ENCODE measurements around the gene CFAP141. TPM values are rescaled to one million over a fixed set of nuclear protein-coding genes. Genes with fewer than 3 reads are reported as not detected.
"Not testable (repeated sequence)": the region's sequence is repeated elsewhere in the genome, so short reads cannot be mapped to it uniquely, and the experiment has no call there.

CFAP141 gene
- polyA plus RNA-seq (2012; ENCODE audit: missing spikeins), result not detected

DNA sequence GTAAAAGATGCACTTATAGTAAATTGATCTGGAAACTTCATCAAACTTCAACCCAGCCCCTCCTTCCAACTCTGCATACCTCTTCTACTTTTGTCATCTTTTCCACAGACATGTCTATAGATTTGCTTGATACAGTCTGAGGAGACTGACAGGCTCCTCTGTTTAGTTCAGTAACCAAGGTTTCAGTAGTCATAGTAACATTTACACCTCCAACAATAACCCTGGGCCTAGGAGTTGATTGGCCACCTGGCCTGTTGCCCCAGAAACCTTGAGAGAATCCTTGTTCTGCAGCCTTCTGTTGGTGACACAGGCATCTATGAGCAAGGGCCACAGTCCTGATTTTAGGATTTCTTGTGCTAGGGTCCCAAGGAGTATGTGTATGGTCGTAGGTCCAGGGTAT is at the start of gene CFAP141:
Gene CFAP141, minus strand, starts transcription at position 138 of the 400 bp plus-strand sequence. Its CDS starts 26 bp downstream, at position 112.
- DNase-seq (ENCODE audit: insufficient read length) (no peak), FAIRE-seq (no peak)
- TF ChIP-seq POLR2A (IDR thresholded peaks at IDR 0.05; ENCODE audit: low read depth, low read length) (no peak), TAF1 (IDR thresholded peaks at IDR 0.05; ENCODE audit: borderline replicate concordance, low read depth, low read length) (no peak), POLR2AphosphoS5 (IDR thresholded peaks at IDR 0.05; ENCODE audit: low read depth, low read length) (no peak)

DNA sequence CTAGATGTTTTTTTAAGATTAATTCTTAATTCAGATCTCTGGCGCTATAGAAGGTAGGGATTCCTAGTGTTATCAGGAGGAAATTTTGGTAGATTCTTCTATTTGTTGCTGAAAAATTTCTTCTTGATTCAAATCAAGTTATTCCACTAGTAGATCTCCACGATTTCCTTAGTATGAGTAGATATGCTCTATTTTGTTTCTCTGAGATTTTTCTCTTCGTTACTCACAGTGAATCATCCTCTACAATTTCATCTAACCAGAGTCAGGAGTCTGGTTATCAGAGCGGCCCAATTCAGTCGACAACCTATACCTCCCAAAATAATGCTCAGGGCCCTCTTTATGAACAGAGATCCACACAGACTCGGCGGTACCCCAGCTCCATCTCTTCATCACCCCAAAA is 47.5 kb upstream of the CFAP141 start:
- FAIRE-seq, result no peak
- no peak for TF ChIP-seq TAF1 (IDR thresholded peaks at IDR 0.05; ENCODE audit: borderline replicate concordance, low read depth, low read length)
- TF ChIP-seq POLR2AphosphoS5 (IDR thresholded peaks at IDR 0.05; ENCODE audit: low read depth, low read length), result no peak
- no peak for TF ChIP-seq POLR2A (IDR thresholded peaks at IDR 0.05; ENCODE audit: low read depth, low read length)
- no peak for DNase-seq (ENCODE audit: insufficient read length)

DNA sequence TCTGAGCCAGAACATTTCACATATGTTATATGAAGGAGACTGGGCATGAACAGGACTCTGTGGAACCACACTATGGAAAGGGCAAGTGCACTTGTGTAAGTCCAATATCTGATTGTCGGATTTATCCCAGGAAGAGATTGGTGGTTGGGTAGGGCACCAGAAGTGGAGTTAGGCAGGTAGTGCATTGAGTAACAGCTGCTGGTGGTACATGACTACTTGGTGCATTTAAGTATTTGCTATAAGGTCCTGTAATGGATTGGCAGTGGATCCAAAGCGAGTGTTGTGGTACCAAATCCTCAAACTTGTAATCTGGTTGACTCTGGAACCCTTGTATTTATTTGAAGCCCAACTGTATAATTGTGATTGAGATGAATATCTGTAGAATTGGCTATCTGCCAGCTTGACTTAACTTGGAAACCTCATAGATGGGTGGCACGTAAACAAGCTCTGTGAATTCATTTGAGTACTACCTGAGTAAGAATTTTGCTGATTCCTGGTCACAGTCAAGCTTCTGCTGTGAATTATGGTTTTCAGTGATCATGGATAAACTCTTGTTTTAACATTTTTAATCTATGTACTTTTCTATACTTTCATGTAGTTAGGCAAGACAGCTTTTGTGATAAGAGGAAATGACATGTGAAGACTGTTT is 35.7 kb upstream of the CFAP141 start:
- TF ChIP-seq TAF1 (IDR thresholded peaks at IDR 0.05; ENCODE audit: borderline replicate concordance, low read depth, low read length) (no peak), POLR2AphosphoS5 (IDR thresholded peaks at IDR 0.05; ENCODE audit: low read depth, low read length) (no peak), POLR2A (IDR thresholded peaks at IDR 0.05; ENCODE audit: low read depth, low read length) (no peak)
- no peak for FAIRE-seq
- no peak for DNase-seq (ENCODE audit: insufficient read length)

DNA sequence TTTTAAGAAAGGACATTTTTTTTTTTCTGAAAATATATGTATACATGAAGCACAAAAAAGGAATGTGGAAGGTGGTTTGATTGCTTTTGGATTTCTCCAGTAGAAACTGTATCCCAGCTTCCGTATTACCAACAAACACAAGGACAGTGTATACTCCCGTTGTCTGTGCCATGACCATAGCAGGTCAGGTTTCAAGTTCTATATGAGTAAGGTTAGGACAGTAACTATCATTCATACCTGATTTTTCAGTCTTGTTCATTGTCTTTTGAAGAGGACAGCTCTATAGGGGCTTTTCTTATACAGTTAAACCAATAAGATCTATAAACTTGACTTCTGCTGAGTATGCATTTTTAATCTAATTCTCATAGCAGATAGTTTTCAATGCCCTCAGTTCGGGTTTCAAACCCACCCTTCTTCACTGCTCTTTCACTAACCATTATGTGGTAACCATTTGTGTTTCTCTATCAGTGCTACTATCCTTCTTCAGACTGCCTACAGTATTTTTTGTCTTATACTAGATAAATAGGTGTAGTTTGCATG is 34.2 kb upstream of the CFAP141 start:
- DNase-seq (ENCODE audit: insufficient read length), result no peak
- TF ChIP-seq POLR2A (IDR thresholded peaks at IDR 0.05; ENCODE audit: low read depth, low read length) (no peak), POLR2AphosphoS5 (IDR thresholded peaks at IDR 0.05; ENCODE audit: low read depth, low read length) (no peak), TAF1 (IDR thresholded peaks at IDR 0.05; ENCODE audit: borderline replicate concordance, low read depth, low read length) (no peak)
- no peak for FAIRE-seq

DNA sequence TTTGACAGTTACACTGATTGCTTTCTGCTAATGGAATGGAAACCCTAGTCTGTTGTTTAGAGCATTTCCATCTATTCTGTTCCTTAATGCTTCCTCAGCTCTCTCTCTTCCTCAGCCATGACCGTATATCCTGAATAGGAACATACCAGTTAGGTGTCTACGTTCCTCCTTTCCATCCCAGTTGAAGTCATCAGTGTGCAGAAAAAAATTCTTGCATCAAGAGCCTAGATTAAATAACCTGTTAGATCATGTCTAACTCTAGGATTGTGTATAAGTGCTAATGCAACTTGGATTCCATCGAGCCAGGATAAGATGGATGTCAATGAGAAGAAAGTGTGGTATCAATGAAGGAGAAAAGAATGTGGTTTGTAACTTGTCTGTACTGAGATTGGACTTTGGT is 33.4 kb upstream of the CFAP141 start:
- TF ChIP-seq POLR2A (IDR thresholded peaks at IDR 0.05; ENCODE audit: low read depth, low read length) (no peak), POLR2AphosphoS5 (IDR thresholded peaks at IDR 0.05; ENCODE audit: low read depth, low read length) (no peak), TAF1 (IDR thresholded peaks at IDR 0.05; ENCODE audit: borderline replicate concordance, low read depth, low read length) (no peak)

DNA sequence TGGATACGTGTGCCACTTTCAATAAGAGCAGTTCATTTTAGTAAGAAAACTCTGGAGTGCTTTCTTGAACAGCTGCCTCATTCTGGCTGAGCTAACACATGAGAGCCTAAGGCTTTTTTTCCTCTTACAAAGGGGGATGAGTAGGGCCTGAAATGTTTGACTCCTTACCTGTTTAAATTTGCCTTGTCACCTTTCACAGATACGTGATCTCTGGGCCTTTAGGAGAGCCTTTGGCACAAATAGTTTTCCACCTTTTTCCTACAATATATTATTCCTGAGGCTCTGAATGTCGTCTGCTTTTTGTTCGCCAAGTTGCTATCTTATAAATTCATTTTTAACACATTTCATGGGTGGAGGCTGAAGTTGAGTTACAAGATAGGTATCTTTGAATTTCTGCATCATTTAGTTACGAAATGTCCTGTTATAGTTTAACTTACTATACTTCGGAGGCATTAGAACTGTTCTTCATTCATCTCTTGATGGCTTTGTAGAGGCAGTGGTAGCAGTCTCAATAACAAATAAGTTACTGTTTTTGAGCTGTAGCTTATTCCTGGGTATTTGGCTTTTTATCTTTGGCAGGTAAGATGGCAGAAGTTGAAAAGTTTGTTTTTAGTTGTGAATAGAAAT is 31.9 kb upstream of the CFAP141 start:
- DNase-seq (ENCODE audit: insufficient read length) (no peak), FAIRE-seq (no peak)
- TF ChIP-seq POLR2AphosphoS5 (IDR thresholded peaks at IDR 0.05; ENCODE audit: low read depth, low read length) (no peak), POLR2A (IDR thresholded peaks at IDR 0.05; ENCODE audit: low read depth, low read length) (no peak), TAF1 (IDR thresholded peaks at IDR 0.05; ENCODE audit: borderline replicate concordance, low read depth, low read length) (no peak)

More for the DNA sequence above, 33.4 kb upstream of the CFAP141 start:
- FAIRE-seq, result no peak
- DNase-seq (ENCODE audit: insufficient read length), result no peak

DNA sequence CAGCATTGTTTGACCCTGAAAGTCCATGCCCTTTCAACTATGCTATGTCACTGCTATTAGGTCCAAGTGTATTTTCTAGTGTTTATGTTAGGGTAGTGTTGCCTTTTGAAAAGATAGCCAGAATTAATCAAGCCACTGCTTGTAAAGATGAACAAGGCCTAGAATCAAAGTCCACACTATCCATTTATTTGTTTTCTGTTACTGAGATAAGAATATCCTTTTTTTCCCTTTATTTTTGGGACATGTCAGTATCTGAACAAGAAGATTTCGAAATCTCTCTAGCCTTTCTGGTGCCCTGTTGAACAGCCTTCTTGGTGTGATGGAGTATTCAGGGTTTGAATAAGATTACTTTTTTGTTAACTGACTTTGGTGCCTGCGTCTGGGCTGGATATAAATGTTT is 31.3 kb upstream of the CFAP141 start:
- no peak for FAIRE-seq
- no peak for TF ChIP-seq TAF1 (IDR thresholded peaks at IDR 0.05; ENCODE audit: borderline replicate concordance, low read depth, low read length)
- no peak for DNase-seq (ENCODE audit: insufficient read length)

DNA sequence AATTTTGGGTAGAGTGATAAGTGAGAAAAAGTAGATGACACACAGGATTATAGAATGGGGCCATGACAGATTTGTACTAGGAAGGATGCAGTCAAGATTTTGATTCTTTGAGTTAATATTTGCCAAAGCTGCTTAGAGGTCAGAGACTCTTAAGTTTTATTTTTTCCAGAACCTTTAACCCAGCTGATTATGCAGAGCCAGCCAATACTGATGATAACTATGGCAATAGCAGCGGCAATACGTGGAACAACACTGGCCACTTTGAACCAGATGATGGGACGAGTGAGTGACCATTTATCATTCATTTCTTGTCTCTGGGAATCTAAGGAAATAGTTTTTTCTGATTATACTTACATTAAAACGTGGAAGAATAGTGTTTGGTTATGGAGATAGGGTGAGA is 30.7 kb upstream of the CFAP141 start:
- DNase-seq (ENCODE audit: insufficient read length), result no peak
- TF ChIP-seq POLR2AphosphoS5 (IDR thresholded peaks at IDR 0.05; ENCODE audit: low read depth, low read length) (no peak), TAF1 (IDR thresholded peaks at IDR 0.05; ENCODE audit: borderline replicate concordance, low read depth, low read length) (no peak), POLR2A (IDR thresholded peaks at IDR 0.05; ENCODE audit: low read depth, low read length) (no peak)
- no peak for FAIRE-seq

DNA sequence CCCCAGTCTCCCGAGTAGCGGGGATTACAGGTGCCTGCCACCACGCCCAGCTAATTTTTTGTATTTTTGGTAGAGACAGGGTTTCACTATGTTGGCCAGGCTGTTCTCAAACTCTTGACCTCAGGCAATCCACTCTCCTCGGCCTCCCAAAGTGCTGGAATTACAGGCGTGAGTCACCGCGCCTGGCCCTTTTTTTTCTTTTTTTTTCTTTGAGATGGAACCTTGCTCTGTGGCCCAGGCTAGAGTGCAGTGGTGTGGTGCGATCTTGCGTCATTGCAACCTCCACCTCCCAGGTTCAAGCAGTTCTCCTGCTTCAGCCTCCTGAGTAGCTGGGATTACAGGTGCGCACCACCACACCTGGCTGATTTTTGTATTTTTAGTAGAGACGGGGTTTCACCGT is 27.0 kb upstream of the CFAP141 start:
- FAIRE-seq; DNase-seq (ENCODE audit: insufficient read length): not testable (repeated sequence)

DNA sequence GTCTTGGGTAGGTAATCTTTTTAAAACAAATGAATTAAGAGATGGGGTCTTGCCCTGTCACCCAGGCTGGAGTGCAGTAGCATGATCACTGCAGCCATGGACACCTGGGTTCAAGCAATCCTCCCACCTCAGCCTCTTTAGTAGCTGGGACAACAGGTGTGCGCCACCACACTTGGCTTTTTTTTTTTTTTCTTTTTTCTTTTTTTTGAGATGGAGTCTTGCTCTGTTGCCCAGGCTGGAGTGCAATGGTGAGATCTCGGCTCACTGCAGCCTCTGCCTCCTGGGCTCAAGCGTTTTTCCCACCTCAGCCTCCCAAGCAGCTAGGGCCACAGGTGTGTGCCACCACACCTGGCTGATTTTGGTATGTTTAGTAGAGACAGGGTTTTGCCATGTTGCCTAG is 25.0 kb upstream of the CFAP141 start:
- FAIRE-seq; DNase-seq (ENCODE audit: insufficient read length): not testable (repeated sequence)

DNA sequence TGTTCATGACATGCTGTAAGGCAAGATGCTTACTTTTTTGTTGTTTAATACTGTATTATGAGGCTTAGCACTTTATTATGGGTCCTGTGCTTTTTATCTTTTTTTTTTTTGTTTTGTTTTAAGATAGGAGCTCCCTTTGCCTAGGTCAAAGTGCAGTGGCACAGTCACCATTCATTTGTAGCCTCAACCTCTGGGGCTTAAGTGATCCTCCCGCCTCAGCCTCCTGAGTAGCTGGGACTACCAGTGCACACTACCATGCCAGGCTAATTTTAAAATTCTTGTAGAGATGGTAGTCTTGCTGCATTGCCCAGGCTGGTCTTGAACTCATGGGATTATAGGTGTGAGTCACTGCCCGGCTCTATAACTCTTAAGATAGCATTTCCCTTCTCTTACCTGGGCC is 19.2 kb upstream of the CFAP141 start:
- DNase-seq (ENCODE audit: insufficient read length) (no peak), FAIRE-seq (no peak)
- TF ChIP-seq TAF1 (IDR thresholded peaks at IDR 0.05; ENCODE audit: borderline replicate concordance, low read depth, low read length) (no peak), POLR2A (IDR thresholded peaks at IDR 0.05; ENCODE audit: low read depth, low read length) (no peak), POLR2AphosphoS5 (IDR thresholded peaks at IDR 0.05; ENCODE audit: low read depth, low read length) (no peak)

DNA sequence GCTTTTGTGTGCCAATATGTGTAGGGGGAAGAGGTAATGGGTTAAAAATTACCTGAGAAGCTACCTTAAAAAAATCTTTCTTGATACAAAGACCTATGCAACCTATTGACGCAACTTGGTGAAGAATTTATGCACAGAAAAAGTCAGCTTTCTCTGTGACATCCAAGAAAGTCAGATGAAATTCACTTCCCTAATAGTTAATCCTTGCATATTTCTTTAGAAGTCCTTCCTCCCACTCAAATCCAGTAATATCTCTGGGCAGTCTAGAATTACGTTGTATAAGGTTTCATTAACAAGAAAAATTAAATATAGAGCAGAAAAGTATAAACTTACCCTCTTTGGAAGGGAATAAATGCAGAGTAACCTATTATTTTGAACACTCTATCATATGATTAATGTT is 17.5 kb upstream of the CFAP141 start:
- FAIRE-seq, result no peak
- TF ChIP-seq TAF1 (IDR thresholded peaks at IDR 0.05; ENCODE audit: borderline replicate concordance, low read depth, low read length), result no peak
- TF ChIP-seq POLR2A (IDR thresholded peaks at IDR 0.05; ENCODE audit: low read depth, low read length), result no peak
- TF ChIP-seq POLR2AphosphoS5 (IDR thresholded peaks at IDR 0.05; ENCODE audit: low read depth, low read length), result no peak

More for the DNA sequence above, 17.5 kb upstream of the CFAP141 start:
- no peak for DNase-seq (ENCODE audit: insufficient read length)
